ENCODE results near the gene CIPC.

- TF ChIP-seq CTCF (IDR thresholded peaks at IDR 0.05) = no peak
- no peak for TF ChIP-seq POLR2A (IDR thresholded peaks at IDR 0.05)
These were observed 28.5 kb downstream of the CIPC start for GRCh38 chr14:77126461-77126990.
